CD8-positive, alpha-beta memory T cell (primary cell): ENCODE data around the gene CNTNAP3B. TPM values are rescaled to one million over a fixed set of nuclear protein-coding genes. Genes with fewer than 3 reads are reported as not detected.
"Not testable (repeated sequence)": the region's sequence is repeated elsewhere in the genome, so short reads cannot be mapped to it uniquely, and the experiment has no call there.

ENCODE experiments used
- CTCF ChIA-PET: fragments of 350-600 bp; sonication (Branson Sonifier 250); formaldehyde crosslinking; loops from one replicate; lab custom pipeline; 2021; ENCODE audit warnings: antibody characterized with exemption; lab: Charles Lee
- POLR2A ChIA-PET: fragments of 350-600 bp; sonication (Branson Sonifier 250); formaldehyde crosslinking; loops from one replicate; lab custom pipeline; 2021; ENCODE audit warnings: antibody characterized with exemption; lab: Charles Lee
- DNase-seq, 5 donors: peaks; one replicate each; pipeline versions ENCODE4 v3.0.0 to v3.0.0-alpha.2; 2020 to 2022; ENCODE audit warnings: mixed read lengths in 1 of 5
- H3K27ac ChIP-seq: one replicate; pipeline ENCODE4 v1.7.0; 2013; ENCODE audit warnings: low read depth, mild to moderate bottlenecking, low read length, moderate library complexity
- H3K27me3 ChIP-seq: 2 replicates; pipeline ENCODE4 v1.7.0; 2013; ENCODE audit warnings: low read length, mild to moderate bottlenecking; ENCODE audit not compliant: insufficient read depth, poor library complexity, severe bottlenecking
- H3K36me3 ChIP-seq: 2 replicates; pipeline ENCODE4 v1.7.0; 2013; ENCODE audit warnings: mild to moderate bottlenecking, low read length, moderate library complexity; ENCODE audit not compliant: insufficient read depth
- H3K4me1 ChIP-seq: 2 replicates; pipeline ENCODE4 v1.7.0; 2013; ENCODE audit warnings: mild to moderate bottlenecking, low read length, moderate library complexity; ENCODE audit not compliant: insufficient read depth
- H3K4me3 ChIP-seq: 2 replicates; pipeline ENCODE4 v1.7.0; 2013; ENCODE audit warnings: mild to moderate bottlenecking, low read length
- H3K9me3 ChIP-seq: 2 replicates; pipeline ENCODE4 v1.7.0; 2013; ENCODE audit warnings: mild to moderate bottlenecking, low read length
- H3K27ac Mint-ChIP-seq, 8 donors: one replicate each; pipeline ENCODE4 v1.8.0; 2020 to 2021; ENCODE audit warnings: mixed read lengths in 8 of 8, mild to moderate bottlenecking in 6 of 8, inconsistent platforms in 3 of 8, moderate library complexity in 3 of 8
- H3K27me3 Mint-ChIP-seq, 2 donors: one replicate each; pipeline ENCODE4 v1.8.0; 2020 to 2021; ENCODE audit warnings: mixed read lengths in 2 of 2, mild to moderate bottlenecking in 1 of 2, moderate library complexity in 1 of 2
- H3K36me3 Mint-ChIP-seq, 3 donors: one replicate each; pipeline ENCODE4 v1.8.0; 2020 to 2021; ENCODE audit warnings: mixed read lengths in 3 of 3, inconsistent platforms in 1 of 3, mild to moderate bottlenecking in 1 of 3
- H3K4me1 Mint-ChIP-seq, 3 donors: one replicate each; pipeline ENCODE4 v1.8.0; 2020 to 2021; ENCODE audit warnings: mixed read lengths in 3 of 3, inconsistent platforms in 1 of 3, mild to moderate bottlenecking in 1 of 3
- H3K4me3 Mint-ChIP-seq, 7 donors: one replicate each; pipeline ENCODE4 v1.8.0; 2020 to 2021; ENCODE audit warnings: mixed read lengths in 7 of 7, mild to moderate bottlenecking in 6 of 7, moderate library complexity in 4 of 7, inconsistent platforms in 2 of 7
- H3K9me3 Mint-ChIP-seq, 5 donors: one replicate each; pipeline ENCODE4 v1.8.0; 2020 to 2022; ENCODE audit warnings: mixed read lengths in 5 of 5, mild to moderate bottlenecking in 3 of 5, moderate library complexity in 2 of 5, inconsistent platforms in 1 of 5
- polyA plus RNA-seq: library from polyadenylated mRNA; unstranded; fragments of 300-500 nt; fragmentation: Illumina TruSeq; gene quantifications from one replicate; pipeline ENCODE4 v1.2.3, GENCODE V29; 2021
- total RNA-seq, 2 experiments: library from RNA; stranded (reverse); gene quantifications; one replicate each; pipeline ENCODE4 v1.2.3, GENCODE V29; 2021

Gene CNTNAP3B
- total and polyA plus RNA-seq, 3 experiments from 2014 or later, result not detected

GRCh38 chr9:41851848-41852740 is 277.1 kb downstream of the CNTNAP3B start:
- CTCF ChIA-PET, H3K36me3 Mint-ChIP-seq, DNase-seq, POLR2A ChIA-PET, H3K27me3 ChIP-seq, H3K4me3 Mint-ChIP-seq, H3K27me3 Mint-ChIP-seq, H3K9me3 Mint-ChIP-seq, H3K27ac ChIP-seq, H3K36me3 ChIP-seq, H3K4me3 ChIP-seq, H3K27ac Mint-ChIP-seq, H3K4me1 Mint-ChIP-seq, H3K4me1 ChIP-seq, H3K9me3 ChIP-seq: not testable (repeated sequence)

- H3K27me3 Mint-ChIP-seq, CTCF ChIA-PET, H3K4me1 Mint-ChIP-seq, H3K4me3 ChIP-seq, H3K4me1 ChIP-seq, H3K36me3 ChIP-seq, DNase-seq, H3K4me3 Mint-ChIP-seq, H3K36me3 Mint-ChIP-seq, H3K27ac ChIP-seq, H3K9me3 Mint-ChIP-seq, H3K27me3 ChIP-seq, H3K27ac Mint-ChIP-seq, H3K9me3 ChIP-seq, POLR2A ChIA-PET: not testable (repeated sequence)
These were observed 281.4 kb downstream of the CNTNAP3B start for GRCh38 chr9:41847829-41848228.

Other genes starting within 250 kb of the CNTNAP3B start
- not detected for gene SPATA31A6, start 54.2 kb upstream of the CNTNAP3B start, total RNA-seq
- not detected for gene SPATA31A6, start 54.2 kb upstream of the CNTNAP3B start, polyA plus RNA-seq